ENCODE data around the gene CFAP57.

CFAP57 gene

GRCh38 chr1:43227143-43227764, 55.1 kb downstream of the CFAP57 start:
- peak; percentile 88 for DNase-seq (ENCODE audit: low read depth)

GRCh38 chr1:43229826-43230780, 58.0 kb downstream of the CFAP57 start:
- no peak for DNase-seq (ENCODE audit: low read depth)

GRCh38 chr1:43232074-43232473, 59.9 kb downstream of the CFAP57 start:
- no peak for DNase-seq (ENCODE audit: low read depth)

GRCh38 chr1:43232482-43232881, 60.4 kb downstream of the CFAP57 start:
- no peak for DNase-seq (ENCODE audit: low read depth)

GRCh38 chr1:43233631-43234030, 61.5 kb downstream of the CFAP57 start:
- no peak for DNase-seq (ENCODE audit: low read depth)

GRCh38 chr1:43234267-43234666, 62.1 kb downstream of the CFAP57 start:
- no peak for DNase-seq (ENCODE audit: low read depth)

GRCh38 chr1:43235040-43235439, 62.9 kb downstream of the CFAP57 start:
- DNase-seq (ENCODE audit: low read depth) = no peak

- DNase-seq (ENCODE audit: low read depth) = no peak
These were observed 63.5 kb downstream of the CFAP57 start for GRCh38 chr1:43235451-43236121.

- no peak for DNase-seq (ENCODE audit: low read depth)
These were observed 65.0 kb downstream of the CFAP57 start for GRCh38 chr1:43237121-43237520.

- no peak for DNase-seq (ENCODE audit: low read depth)
These were observed 66.0 kb downstream of the CFAP57 start for GRCh38 chr1:43238085-43238484.

- DNase-seq (ENCODE audit: low read depth) = no peak
These were observed 66.9 kb downstream of the CFAP57 start for GRCh38 chr1:43238991-43239469.

- DNase-seq (ENCODE audit: low read depth) = no peak
These were observed 67.4 kb downstream of the CFAP57 start for GRCh38 chr1:43239484-43239883.

GRCh38 chr1:43241413-43241836, 69.3 kb downstream of the CFAP57 start:
- no peak for DNase-seq (ENCODE audit: low read depth)

- no peak for DNase-seq (ENCODE audit: low read depth)
These were observed 71.2 kb downstream of the CFAP57 start for GRCh38 chr1:43243299-43243698.

GRCh38 chr1:43246466-43247213, 74.5 kb downstream of the CFAP57 start:
- no peak for DNase-seq (ENCODE audit: low read depth)

- no peak for DNase-seq (ENCODE audit: low read depth)
These were observed 75.3 kb downstream of the CFAP57 start for GRCh38 chr1:43247256-43247921.

- DNase-seq (ENCODE audit: low read depth) = no peak
These were observed 78.2 kb downstream of the CFAP57 start for GRCh38 chr1:43250351-43250761.

- no peak for DNase-seq (ENCODE audit: low read depth)
These were observed 78.9 kb downstream of the CFAP57 start for GRCh38 chr1:43251024-43251423.

GRCh38 chr1:43252225-43252624, 80.1 kb downstream of the CFAP57 start:
- no peak for DNase-seq (ENCODE audit: low read depth)

GRCh38 chr1:43253173-43253572, 81.0 kb downstream of the CFAP57 start:
- DNase-seq (ENCODE audit: low read depth) = no peak

- DNase-seq (ENCODE audit: low read depth) = no peak
These were observed 81.7 kb downstream of the CFAP57 start for GRCh38 chr1:43253876-43254275.
